ENCODE results near the gene CFAP46.

Gene CFAP46

GRCh38 chr10:132943058-132943790 is 854 bp upstream of the CFAP46 start:
- CTCF ChIA-PET, result interaction anchor here (0.8 kb wide), 1 partner anchor 469 kb away, joined by 3 read pairs; no protein-coding TSS in a partner anchor
- H3K27me3 ChIP-seq (replicated peaks in 2 of 5; ENCODE audit: control insufficient read depth in 4 of 5, insufficient read depth in 5 of 5, low read length in 4 of 5), result peaks cover 0 to 67% (median 24%) of the 10 kb centered on the region in 5 experiments
- H3K36me3 ChIP-seq (ENCODE audit: control insufficient read depth in 4 of 4, insufficient read depth in 4 of 4, low read length in 3 of 4), result no peaks in the 10 kb centered on the region
- peak in 1 of 3 donors; percentile 26 for DNase-seq
- 30% methylated on average over 41 of the region's 43 CpGs for WGBS (ENCODE audit: insufficient coverage)
- H3K27ac ChIP-seq (ENCODE audit: insufficient read depth in 1 of 2, low read depth in 1 of 2, low read length in 2 of 2, poor library complexity in 1 of 2, severe bottlenecking in 2 of 2), result no peak overlapping the region
- peak overlapping the region in 2 of 7 experiments; percentile 39 to 40 for H3K4me3 ChIP-seq (ENCODE audit: control insufficient read depth in 1 of 7, extremely low read depth in 1 of 7, insufficient read depth in 4 of 7, low read depth in 2 of 7, low read length in 6 of 7)
- H3K4me1 ChIP-seq (ENCODE audit: control extremely low read depth in 1 of 4, control insufficient read depth in 4 of 4, insufficient read depth in 4 of 4, low read length in 3 of 4), result peaks cover 0 to 17% (median 5%) of the 10 kb centered on the region in 4 experiments
- POLR2A ChIA-PET, result no interaction called here
- no peaks in the 10 kb centered on the region for H3K9me3 ChIP-seq (ENCODE audit: control extremely low read depth in 1 of 5, control insufficient read depth in 4 of 5, insufficient read depth in 2 of 5, low read depth in 1 of 5, low read length in 4 of 5)

- peaks cover 0 to 17% (median 6%) of the 10 kb centered on the region in 4 experiments for H3K4me1 ChIP-seq (ENCODE audit: control extremely low read depth in 1 of 4, control insufficient read depth in 4 of 4, insufficient read depth in 4 of 4, low read length in 3 of 4)
- H3K27ac ChIP-seq (ENCODE audit: insufficient read depth in 1 of 2, low read depth in 1 of 2, low read length in 2 of 2, poor library complexity in 1 of 2, severe bottlenecking in 2 of 2), result no peak overlapping the region
- peak overlapping the region in 2 of 7 experiments; percentile 4 to 5 for H3K4me3 ChIP-seq (ENCODE audit: control insufficient read depth in 1 of 7, extremely low read depth in 1 of 7, insufficient read depth in 4 of 7, low read depth in 2 of 7, low read length in 6 of 7)
- no peak for DNase-seq
- ChIA-PET POLR2A (no interaction called here), CTCF (no interaction called here)
- 86% methylated on average over 8 of the region's 11 CpGs for WGBS (ENCODE audit: insufficient coverage)
- no peaks in the 10 kb centered on the region for H3K9me3 ChIP-seq (ENCODE audit: control extremely low read depth in 1 of 5, control insufficient read depth in 4 of 5, insufficient read depth in 2 of 5, low read depth in 1 of 5, low read length in 4 of 5)
- no peaks in the 10 kb centered on the region for H3K36me3 ChIP-seq (ENCODE audit: control insufficient read depth in 4 of 4, insufficient read depth in 4 of 4, low read length in 3 of 4)
- H3K27me3 ChIP-seq (replicated peaks in 2 of 5; ENCODE audit: control insufficient read depth in 4 of 5, insufficient read depth in 5 of 5, low read length in 4 of 5), result peaks cover 0 to 74% (median 26%) of the 10 kb centered on the region in 5 experiments
These were observed 724 bp downstream of the CFAP46 start for GRCh38 chr10:132941640-132942051.

GRCh38 chr10:132940791-132941465 is 1.4 kb downstream of the CFAP46 start:
- no peak for DNase-seq
- H3K4me1 ChIP-seq (ENCODE audit: control extremely low read depth in 1 of 4, control insufficient read depth in 4 of 4, insufficient read depth in 4 of 4, low read length in 3 of 4), result peaks cover 0 to 17% (median 6%) of the 10 kb centered on the region in 4 experiments
- CTCF ChIA-PET, result no interaction called here
- H3K27ac ChIP-seq (ENCODE audit: insufficient read depth in 1 of 2, low read depth in 1 of 2, low read length in 2 of 2, poor library complexity in 1 of 2, severe bottlenecking in 2 of 2), result no peak overlapping the region
- no peaks in the 10 kb centered on the region for H3K9me3 ChIP-seq (ENCODE audit: control extremely low read depth in 1 of 5, control insufficient read depth in 4 of 5, insufficient read depth in 2 of 5, low read depth in 1 of 5, low read length in 4 of 5)
- POLR2A ChIA-PET, result no interaction called here
- no peak overlapping the region for H3K4me3 ChIP-seq (ENCODE audit: control insufficient read depth in 1 of 7, extremely low read depth in 1 of 7, insufficient read depth in 4 of 7, low read depth in 2 of 7, low read length in 6 of 7)
- no peaks in the 10 kb centered on the region for H3K36me3 ChIP-seq (ENCODE audit: control insufficient read depth in 4 of 4, insufficient read depth in 4 of 4, low read length in 3 of 4)
- peaks cover 0 to 77% (median 26%) of the 10 kb centered on the region in 5 experiments for H3K27me3 ChIP-seq (replicated peaks in 2 of 5; ENCODE audit: control insufficient read depth in 4 of 5, insufficient read depth in 5 of 5, low read length in 4 of 5)
- 94% methylated on average over 23 of the region's 28 CpGs for WGBS (ENCODE audit: insufficient coverage)

GRCh38 chr10:132939957-132940790 is 2.2 kb downstream of the CFAP46 start:
- CTCF ChIA-PET, result interaction anchor here (0.8 to 2.4 kb wide), 3 partner anchors 22 to 173 kb away, joined by 3 to 15 read pairs (median 3); no protein-coding TSS in a partner anchor
- POLR2A ChIA-PET, result no interaction called here
- DNase-seq, result peak; percentile 61 to 79 (median 77)

GRCh38 chr10:132939378-132939955 is 2.9 kb downstream of the CFAP46 start:
- ChIA-PET POLR2A (no interaction called here), CTCF (interaction anchor here (0.8 to 2.4 kb wide), 4 partner anchors 11 to 172 kb away, joined by 3 to 15 read pairs (median 5); no protein-coding TSS in a partner anchor)
- Histone ChIP-seq H3K9me3 (ENCODE audit: control extremely low read depth in 1 of 5, control insufficient read depth in 4 of 5, insufficient read depth in 2 of 5, low read depth in 1 of 5, low read length in 4 of 5) (no peaks in the 10 kb centered on the region), H3K36me3 (ENCODE audit: control insufficient read depth in 4 of 4, insufficient read depth in 4 of 4, low read length in 3 of 4) (no peaks in the 10 kb centered on the region), H3K27ac (ENCODE audit: insufficient read depth in 1 of 2, low read depth in 1 of 2, low read length in 2 of 2, poor library complexity in 1 of 2, severe bottlenecking in 2 of 2) (no peak overlapping the region), H3K4me3 (ENCODE audit: control insufficient read depth in 1 of 7, extremely low read depth in 1 of 7, insufficient read depth in 4 of 7, low read depth in 2 of 7, low read length in 6 of 7) (no peak overlapping the region), H3K27me3 (replicated peaks in 2 of 5; ENCODE audit: control insufficient read depth in 4 of 5, insufficient read depth in 5 of 5, low read length in 4 of 5) (peaks cover 0 to 69% (median 22%) of the 10 kb centered on the region in 5 experiments), H3K4me1 (ENCODE audit: control extremely low read depth in 1 of 4, control insufficient read depth in 4 of 4, insufficient read depth in 4 of 4, low read length in 3 of 4) (peaks cover 0 to 17% (median 6%) of the 10 kb centered on the region in 4 experiments)
- 97% methylated on average over 15 of the region's 15 CpGs for WGBS (ENCODE audit: insufficient coverage)
- no peak for DNase-seq

More at GRCh38 chr10:132939957-132940790, 2.2 kb downstream of the CFAP46 start:
- 55% methylated on average over 15 of the region's 24 CpGs for WGBS (ENCODE audit: insufficient coverage)
- H3K4me1 ChIP-seq (ENCODE audit: control extremely low read depth in 1 of 4, control insufficient read depth in 4 of 4, insufficient read depth in 4 of 4, low read length in 3 of 4), result peaks cover 0 to 17% (median 6%) of the 10 kb centered on the region in 4 experiments
- peaks cover 0 to 71% (median 26%) of the 10 kb centered on the region in 5 experiments for H3K27me3 ChIP-seq (replicated peaks in 2 of 5; ENCODE audit: control insufficient read depth in 4 of 5, insufficient read depth in 5 of 5, low read length in 4 of 5)
- no peaks in the 10 kb centered on the region for H3K36me3 ChIP-seq (ENCODE audit: control insufficient read depth in 4 of 4, insufficient read depth in 4 of 4, low read length in 3 of 4)
- H3K27ac ChIP-seq (ENCODE audit: insufficient read depth in 1 of 2, low read depth in 1 of 2, low read length in 2 of 2, poor library complexity in 1 of 2, severe bottlenecking in 2 of 2), result no peak overlapping the region
- no peaks in the 10 kb centered on the region for H3K9me3 ChIP-seq (ENCODE audit: control extremely low read depth in 1 of 5, control insufficient read depth in 4 of 5, insufficient read depth in 2 of 5, low read depth in 1 of 5, low read length in 4 of 5)
- no peak overlapping the region for H3K4me3 ChIP-seq (ENCODE audit: control insufficient read depth in 1 of 7, extremely low read depth in 1 of 7, insufficient read depth in 4 of 7, low read depth in 2 of 7, low read length in 6 of 7)

GRCh38 chr10:132938472-132939339 is 3.7 kb downstream of the CFAP46 start:
- CTCF ChIA-PET, result interaction anchor here (1.0 to 2.4 kb wide), 8 partner anchors 10 to 189 kb away, joined by 3 to 15 read pairs (median 4); no protein-coding TSS in a partner anchor
- H3K4me1 ChIP-seq (ENCODE audit: control extremely low read depth in 1 of 4, control insufficient read depth in 4 of 4, insufficient read depth in 4 of 4, low read length in 3 of 4), result peaks cover 0 to 17% (median 6%) of the 10 kb centered on the region in 4 experiments
- H3K9me3 ChIP-seq (ENCODE audit: control extremely low read depth in 1 of 5, control insufficient read depth in 4 of 5, insufficient read depth in 2 of 5, low read depth in 1 of 5, low read length in 4 of 5), result no peaks in the 10 kb centered on the region
- POLR2A ChIA-PET, result no interaction called here
- H3K36me3 ChIP-seq (ENCODE audit: control insufficient read depth in 4 of 4, insufficient read depth in 4 of 4, low read length in 3 of 4), result no peaks in the 10 kb centered on the region
- peak overlapping the region in 1 of 7 experiments; percentile 8 for H3K4me3 ChIP-seq (ENCODE audit: control insufficient read depth in 1 of 7, extremely low read depth in 1 of 7, insufficient read depth in 4 of 7, low read depth in 2 of 7, low read length in 6 of 7)
- WGBS (ENCODE audit: insufficient coverage), result 42% methylated on average over 24 of the region's 27 CpGs
- peak; percentile 47 to 63 (median 58) for DNase-seq
- no peak overlapping the region for H3K27ac ChIP-seq (ENCODE audit: insufficient read depth in 1 of 2, low read depth in 1 of 2, low read length in 2 of 2, poor library complexity in 1 of 2, severe bottlenecking in 2 of 2)
- H3K27me3 ChIP-seq (replicated peaks in 2 of 5; ENCODE audit: control insufficient read depth in 4 of 5, insufficient read depth in 5 of 5, low read length in 4 of 5), result peaks cover 0 to 62% (median 22%) of the 10 kb centered on the region in 5 experiments

Data from common myeloid progenitor, CD34-positive (primary cell).